HUES6 (cell line): ENCODE measurements around the gene ZNF738.
"Not testable (repeated sequence)": the region's sequence is repeated elsewhere in the genome, so short reads cannot be mapped to it uniquely, and the experiment has no call there.

ENCODE experiments used
- H3K27ac ChIP-seq: 2 replicates; pipeline ENCODE4 v1.7.0; 2013; ENCODE audit warnings: low read depth, mild to moderate bottlenecking, low read length, inconsistent platforms
- H3K27me3 ChIP-seq: 2 replicates; pipeline ENCODE4 v1.6.1; 2013; ENCODE audit warnings: low read length; ENCODE audit not compliant: control insufficient read depth, insufficient read depth
- H3K36me3 ChIP-seq: 2 replicates; pipeline ENCODE4 v1.6.1; 2013; ENCODE audit warnings: low read length; ENCODE audit not compliant: control insufficient read depth, insufficient read depth
- H3K4me1 ChIP-seq: 2 replicates; pipeline ENCODE4 v1.6.1; 2013; ENCODE audit warnings: low read length; ENCODE audit not compliant: control insufficient read depth, insufficient read depth
- H3K4me3 ChIP-seq: 2 replicates; pipeline ENCODE4 v1.5.1; 2013; ENCODE audit warnings: low read depth, low read length
- H3K9ac ChIP-seq: one replicate; pipeline ENCODE4 v1.6.1; 2013; ENCODE audit warnings: mild to moderate bottlenecking, low read length
- H3K9me3 ChIP-seq: 2 replicates; pipeline ENCODE4 v1.6.1; 2013; ENCODE audit warnings: low read depth, low read length; ENCODE audit not compliant: control insufficient read depth, insufficient read depth

The ZNF738 gene

GRCh38 chr19:21335721-21336120 lies 23.1 kb upstream of the ZNF738 start:
- H3K27ac ChIP-seq = no peak overlapping the region
- H3K4me3 ChIP-seq = no peak overlapping the region
- no peaks in the 10 kb centered on the region for H3K27me3 ChIP-seq
- no peaks in the 10 kb centered on the region for H3K36me3 ChIP-seq
- H3K9ac ChIP-seq = no peak overlapping the region
- H3K4me1 ChIP-seq = no peaks in the 10 kb centered on the region
- H3K9me3 ChIP-seq = peaks cover 49% of the 10 kb centered on the region

DNA sequence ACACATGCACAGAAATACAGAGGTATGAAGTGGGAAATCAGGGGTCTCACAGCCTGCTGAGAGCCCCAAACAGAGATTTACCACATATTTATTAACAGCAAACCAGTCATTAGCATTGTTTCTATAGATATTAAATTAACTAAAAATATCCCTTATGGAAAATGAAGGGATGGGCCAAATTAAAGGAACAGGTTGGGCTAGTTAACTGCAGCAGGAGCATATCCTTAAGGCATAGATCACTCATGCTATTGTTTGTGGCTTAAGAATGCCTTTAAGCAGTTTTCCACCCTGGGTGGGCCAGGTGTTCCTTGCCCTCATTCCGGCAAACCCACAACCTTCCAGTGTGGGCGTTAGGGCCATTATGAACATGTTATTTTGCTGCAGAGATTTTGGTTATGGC lies 14.0 kb upstream of the ZNF738 start:
- not testable (repeated sequence) for H3K27me3 ChIP-seq, H3K4me1 ChIP-seq, H3K36me3 ChIP-seq, H3K4me3 ChIP-seq, H3K27ac ChIP-seq, H3K9ac ChIP-seq
- peaks cover 22% of the 10 kb centered on the region for H3K9me3 ChIP-seq

GRCh38 chr19:21352830-21353229 lies 6.0 kb upstream of the ZNF738 start:
- Histone ChIP-seq H3K27ac (no peak overlapping the region), H3K9ac (no peak overlapping the region), H3K27me3 (no peaks in the 10 kb centered on the region), H3K4me1 (no peaks in the 10 kb centered on the region), H3K9me3 (peaks cover 12% of the 10 kb centered on the region; the same call in 1 of the 2 replicates), H3K36me3 (no peaks in the 10 kb centered on the region), H3K4me3 (no peak overlapping the region)

DNA sequence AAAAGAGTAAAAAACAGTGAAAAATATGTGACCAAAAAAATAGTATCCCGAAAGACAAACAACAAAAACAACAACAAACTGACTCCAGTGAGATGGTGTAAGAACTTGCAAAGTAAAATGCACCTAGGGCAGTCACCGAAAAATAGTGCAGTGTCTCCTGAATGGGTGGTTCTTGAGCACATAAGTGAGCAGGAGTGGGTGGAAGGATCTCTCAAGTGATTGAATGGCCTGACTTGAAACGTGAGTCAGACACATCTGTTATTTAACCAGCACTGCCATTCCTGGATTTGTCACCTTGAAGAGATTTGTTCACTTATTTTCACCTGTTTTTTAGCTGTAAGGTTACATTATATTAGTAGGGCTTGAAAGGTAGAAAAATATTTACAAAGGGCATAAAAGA lies 3.5 kb downstream of the ZNF738 start:
- Histone ChIP-seq H3K4me3 (no peak overlapping the region), H3K9me3 (peaks cover 11% of the 10 kb centered on the region; the same call in 1 of the 2 replicates), H3K9ac (no peak overlapping the region), H3K27me3 (no peaks in the 10 kb centered on the region), H3K27ac (no peak overlapping the region), H3K36me3 (peaks cover 66% of the 10 kb centered on the region), H3K4me1 (no peaks in the 10 kb centered on the region)

- Histone ChIP-seq H3K4me3 (no peak overlapping the region), H3K9me3 (peaks cover 73% of the 10 kb centered on the region), H3K36me3 (peaks cover 41% of the 10 kb centered on the region), H3K27me3 (no peaks in the 10 kb centered on the region), H3K27ac (no peak overlapping the region), H3K9ac (no peak overlapping the region), H3K4me1 (no peaks in the 10 kb centered on the region)
These were observed 25.3 kb downstream of the ZNF738 start for GRCh38 chr19:21383980-21384582.

DNA sequence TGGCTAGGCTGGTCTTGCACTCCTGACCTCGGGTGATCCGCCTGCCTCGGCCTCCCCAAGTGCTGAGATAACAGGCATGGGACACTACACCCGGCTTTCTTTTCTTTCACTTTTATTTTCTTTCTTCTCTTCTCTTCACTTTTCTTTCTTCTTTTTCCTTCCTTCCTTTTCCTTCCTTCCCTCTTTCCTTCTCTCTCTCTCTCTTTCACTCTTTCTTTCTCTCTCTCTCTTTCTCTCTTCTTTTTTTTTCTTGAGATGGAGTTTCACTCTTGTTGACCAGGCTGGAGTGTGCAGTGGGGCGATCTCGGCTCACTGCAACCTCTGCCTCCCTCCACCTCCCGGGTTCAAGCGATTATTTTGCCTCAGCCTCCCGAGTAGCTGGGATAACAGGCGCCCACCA lies 37.3 kb downstream of the ZNF738 start:
- H3K36me3 ChIP-seq = no peaks in the 10 kb centered on the region; the same call in 1 of the 2 replicates
- no peak overlapping the region for H3K9ac ChIP-seq
- no peak overlapping the region for H3K4me3 ChIP-seq
- H3K4me1 ChIP-seq = no peaks in the 10 kb centered on the region
- H3K9me3 ChIP-seq = peaks cover 24% of the 10 kb centered on the region; the same call in 1 of the 2 replicates
- no peak overlapping the region for H3K27ac ChIP-seq
- H3K27me3 ChIP-seq = no peaks in the 10 kb centered on the region

- Histone ChIP-seq H3K9me3 (peaks cover 25% of the 10 kb centered on the region; the same call in 1 of the 2 replicates), H3K36me3 (no peaks in the 10 kb centered on the region; the same call in 1 of the 2 replicates), H3K27me3 (no peaks in the 10 kb centered on the region), H3K27ac (no peak within 1 kb of the TSS), H3K9ac (peak within 1 kb of the TSS; percentile 85), H3K4me3 (peak within 1 kb of the TSS; percentile 82), H3K4me1 (no peaks in the 10 kb centered on the region)
These were observed 38.2 kb downstream of the ZNF738 start, which contains the start of gene ZNF493 for GRCh38 chr19:21396893-21397572. ZNF493 (plus strand) TSS chr19:21397133; CDS start chr19:21397238, 105 bp downstream.

DNA sequence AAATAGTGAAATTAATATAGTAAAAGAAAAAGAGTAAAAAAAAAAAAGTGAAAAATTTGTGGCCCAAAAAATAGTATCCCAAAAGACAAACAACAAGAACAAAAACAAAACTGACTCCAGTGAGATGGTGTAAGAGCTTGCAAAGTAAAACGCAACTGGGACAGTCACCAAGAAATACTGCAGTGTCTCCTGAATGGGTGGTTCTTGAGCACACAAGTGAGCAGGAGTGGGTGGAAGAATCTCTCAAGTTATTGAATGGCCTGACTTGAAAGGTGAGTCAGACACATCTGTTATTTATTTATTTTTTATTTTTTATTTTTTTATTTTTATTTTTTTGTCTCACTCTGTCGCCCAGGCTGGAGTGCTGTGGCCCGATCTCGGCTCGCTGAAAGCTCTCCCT lies 40.1 kb downstream of the ZNF738 start:
- Histone ChIP-seq H3K9me3 (peaks cover 12% of the 10 kb centered on the region; the same call in 1 of the 2 replicates), H3K9ac (no peak overlapping the region), H3K27ac (no peak overlapping the region), H3K4me3 (no peak overlapping the region), H3K4me1 (no peaks in the 10 kb centered on the region), H3K36me3 (peaks cover 3% of the 10 kb centered on the region; the same call in 1 of the 2 replicates), H3K27me3 (no peaks in the 10 kb centered on the region)

GRCh38 chr19:21402303-21402985 lies 43.6 kb downstream of the ZNF738 start:
- Histone ChIP-seq H3K36me3 (peaks cover 7% of the 10 kb centered on the region; the same call in 1 of the 2 replicates), H3K4me1 (no peaks in the 10 kb centered on the region), H3K27me3 (no peaks in the 10 kb centered on the region), H3K27ac (no peak overlapping the region), H3K9me3 (peaks cover 10% of the 10 kb centered on the region; the same call in 1 of the 2 replicates), H3K9ac (no peak overlapping the region), H3K4me3 (no peak overlapping the region)

DNA sequence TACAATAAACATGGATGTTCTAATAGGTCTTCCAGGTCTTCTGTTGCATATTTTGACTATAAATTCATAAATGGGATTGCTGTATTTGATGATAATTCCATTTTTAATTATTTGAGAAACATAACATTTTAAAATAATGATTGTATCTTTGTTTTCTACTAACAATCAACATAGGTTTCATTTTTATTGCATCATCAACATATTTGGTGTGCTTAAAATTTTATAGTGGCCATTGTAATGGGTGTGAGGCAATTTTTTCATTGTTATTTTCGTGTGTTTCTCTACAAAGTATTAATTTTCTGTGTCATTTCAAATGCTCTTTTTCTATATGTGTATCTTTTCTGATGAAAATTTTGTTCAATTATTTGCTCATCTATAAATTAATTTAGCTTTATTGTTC lies 51.4 kb downstream of the ZNF738 start:
- H3K4me1 ChIP-seq = no peaks in the 10 kb centered on the region

GRCh38 chr19:21422244-21422643 lies 63.4 kb downstream of the ZNF738 start:
- Histone ChIP-seq H3K4me3 (no peak overlapping the region; the same call in 1 of the 2 replicates), H3K9me3 (peaks cover 70% of the 10 kb centered on the region), H3K4me1 (no peaks in the 10 kb centered on the region), H3K27me3 (no peaks in the 10 kb centered on the region), H3K36me3 (peaks cover 8% of the 10 kb centered on the region; the same call in 1 of the 2 replicates), H3K9ac (no peak overlapping the region), H3K27ac (no peak overlapping the region)

More for the DNA sequence above, 51.4 kb downstream of the ZNF738 start:
- H3K36me3 ChIP-seq = peaks cover 9% of the 10 kb centered on the region; the same call in 1 of the 2 replicates
- H3K27me3 ChIP-seq = no peaks in the 10 kb centered on the region
- no peak overlapping the region for H3K27ac ChIP-seq
- peaks cover 6% of the 10 kb centered on the region; the same call in 1 of the 2 replicates for H3K9me3 ChIP-seq
- H3K9ac ChIP-seq = no peak overlapping the region
- no peak overlapping the region for H3K4me3 ChIP-seq
